HepG2 (cell line): Measurements from ENCODE around the gene KXD1. TPM values are rescaled to one million over a fixed set of nuclear protein-coding genes. Genes with fewer than 3 reads are reported as not detected.

ENCODE experiments used
- HNRNPUL1 ChIP-seq: fragments of 200-400 bp; formaldehyde crosslinking; IDR thresholded peaks from 2 replicates; pipeline ENCODE4 v1.6.1; 2017; ENCODE audit warnings: low read depth, mild to moderate bottlenecking, low read length, moderate library complexity
- IKZF4 ChIP-seq: sonication (generic); formaldehyde crosslinking; IDR thresholded peaks from 2 replicates; pipeline ENCODE4 v1.5.1; 2020; ENCODE audit warnings: borderline replicate concordance, mild to moderate bottlenecking, low read depth, missing genetic modification reagents; ENCODE audit errors: not compliant biosample characterization
- NFKB2 ChIP-seq: sonication (generic); formaldehyde crosslinking; IDR thresholded peaks from 2 replicates; pipeline ENCODE4 v1.4.0; 2020; ENCODE audit warnings: missing genetic modification reagents, borderline replicate concordance
- PREB ChIP-seq: sonication (generic); formaldehyde crosslinking; IDR thresholded peaks from 2 replicates; pipeline ENCODE4 v1.4.0; 2020; ENCODE audit warnings: missing genetic modification reagents
- RFX5 ChIP-seq: IDR thresholded peaks from 2 replicates; pipeline ENCODE4 v1.6.1; 2011; ENCODE audit warnings: low read depth, low read length, improper control_type of control experiment
- ZNF407 ChIP-seq: sonication (generic); formaldehyde crosslinking; IDR thresholded peaks from one replicate; pipeline ENCODE4 v1.5.1; 2020; ENCODE audit warnings: mild to moderate bottlenecking, missing genetic modification reagents; ENCODE audit errors: not compliant biosample characterization
- polyA plus RNA-seq, 8 experiments: library from polyadenylated mRNA; depleted of rRNA in 3 of 8; stranded (reverse) in 7 of 8; unstranded in 1 of 8; fragments of >200 nt; fragmentation: Illumina TruSeq in 4 of 8; extraction: Trizol in 4 of 8; gene quantifications; 2 replicates each; pipeline versions ENCODE4 v1.2.1 to v1.2.3, GENCODE V29; 2011 to 2016; ENCODE audit warnings: low read depth in 4 of 8, missing spikeins in 1 of 8, mixed read lengths in 1 of 8; ENCODE audit not compliant: insufficient read depth in 1 of 8
- total RNA-seq, 5 experiments: library from RNA; depleted of rRNA; stranded (reverse); fragments of >200 nt; fragmentation: Illumina TruSeq; extraction: Trizol; gene quantifications; 2 replicates each; pipeline ENCODE4 v1.2.3, GENCODE V29; 2016; ENCODE audit warnings: low read depth in 1 of 5

The KXD1 gene
- total and polyA plus RNA-seq, 2 of the 13 experiments (the other 11 are each of a cell fraction or from before 2014, with no cell fraction given), result 44.6 to 143 TPM

GRCh38 chr19:18589380-18590272, 32.0 kb downstream of the KXD1 start (continued):
- TF ChIP-seq PREB (CRISPR knock-in tag) (peak; percentile 91; the same call in 1 of the 2 replicates), NFKB2 (peak; percentile 97), HNRNPUL1 (no peak), RFX5 (no peak), ZNF407 (CRISPR knock-in tag) (peak; percentile 65), IKZF4 (CRISPR knock-in tag) (peak; percentile 97)
